C1 segment of cervical spinal cord (tissue), 14 donors: ENCODE data around the gene ABCA8.

Experiments
- DNase-seq, 14 donors: peaks; one replicate each; lab custom pipeline; 2025; lab: John Stamatoyannopoulos, UW

Gene ABCA8

DNA sequence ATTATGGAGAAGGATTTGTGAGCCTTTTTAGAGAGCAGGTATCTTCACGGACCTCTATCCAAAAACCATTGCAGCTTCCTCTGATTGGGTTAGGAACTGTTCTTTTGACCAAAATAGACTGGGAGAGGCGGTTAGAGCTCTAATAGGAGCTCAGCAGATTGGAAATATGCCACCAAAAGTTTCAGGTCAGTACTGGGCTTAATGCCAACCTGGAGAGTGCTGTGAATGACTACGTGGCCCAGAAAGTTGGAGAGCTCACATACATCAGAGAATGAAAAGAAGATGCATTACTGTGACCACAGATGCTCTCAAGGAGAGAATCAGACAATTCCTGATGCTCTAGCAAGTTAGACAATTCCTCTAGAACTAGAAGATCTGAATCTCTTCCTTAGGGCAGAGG lies 86.5 kb downstream of the ABCA8 start:
- DNase-seq: no peak

DNA sequence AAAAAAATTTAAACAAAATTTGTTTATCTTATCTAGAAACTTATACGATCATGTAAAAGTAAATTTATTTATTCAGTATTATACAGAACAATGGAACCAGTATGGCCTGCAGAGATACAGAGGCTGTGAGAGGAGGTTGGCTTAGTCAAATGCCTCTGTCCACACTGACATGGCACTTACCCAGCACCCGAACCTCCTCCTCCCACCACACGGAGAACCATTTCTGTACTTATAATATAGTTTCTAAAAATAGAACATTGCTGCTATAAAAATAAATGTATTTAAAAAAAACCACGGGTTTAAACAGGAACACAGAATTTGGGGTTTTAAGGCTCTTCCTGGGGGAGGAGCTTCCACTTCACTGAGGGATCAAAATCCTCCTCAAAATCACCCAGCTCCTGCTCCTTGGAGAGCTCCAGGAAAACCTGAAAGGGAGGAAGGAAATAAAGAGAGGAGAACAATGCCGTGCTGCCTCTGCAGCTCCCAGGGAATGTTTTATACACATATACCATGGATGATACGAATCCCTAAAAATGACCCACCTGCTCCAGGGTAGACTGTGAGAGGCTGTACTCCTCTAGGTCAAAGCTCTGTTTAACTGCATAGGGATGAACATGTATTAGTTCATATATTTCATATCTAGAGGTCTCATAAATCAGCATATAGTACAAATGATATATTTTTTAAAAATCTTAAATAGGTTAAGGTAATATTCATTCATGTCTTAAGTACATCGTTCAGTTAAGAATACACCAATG lies 87.3 kb downstream of the ABCA8 start:
- no peak for DNase-seq

DNA sequence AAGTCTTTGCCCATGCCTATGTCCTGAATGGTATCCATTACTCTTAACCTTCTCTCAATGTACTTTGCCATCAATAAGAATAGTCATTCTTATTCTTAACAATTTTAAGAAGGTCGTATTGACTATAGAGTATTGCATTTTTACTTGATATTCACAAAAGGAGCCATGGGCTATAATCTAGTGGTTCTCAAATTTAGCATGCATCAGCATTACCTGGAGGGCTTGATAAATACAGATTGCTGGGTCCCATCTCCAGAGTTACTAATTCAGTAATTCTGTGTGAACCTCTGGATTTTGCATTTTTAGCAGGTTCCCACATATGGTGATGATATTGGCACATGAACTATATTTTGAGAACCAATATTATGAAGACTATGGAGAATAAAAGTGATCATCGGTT lies 89.6 kb downstream of the ABCA8 start:
- no peak for DNase-seq

DNA sequence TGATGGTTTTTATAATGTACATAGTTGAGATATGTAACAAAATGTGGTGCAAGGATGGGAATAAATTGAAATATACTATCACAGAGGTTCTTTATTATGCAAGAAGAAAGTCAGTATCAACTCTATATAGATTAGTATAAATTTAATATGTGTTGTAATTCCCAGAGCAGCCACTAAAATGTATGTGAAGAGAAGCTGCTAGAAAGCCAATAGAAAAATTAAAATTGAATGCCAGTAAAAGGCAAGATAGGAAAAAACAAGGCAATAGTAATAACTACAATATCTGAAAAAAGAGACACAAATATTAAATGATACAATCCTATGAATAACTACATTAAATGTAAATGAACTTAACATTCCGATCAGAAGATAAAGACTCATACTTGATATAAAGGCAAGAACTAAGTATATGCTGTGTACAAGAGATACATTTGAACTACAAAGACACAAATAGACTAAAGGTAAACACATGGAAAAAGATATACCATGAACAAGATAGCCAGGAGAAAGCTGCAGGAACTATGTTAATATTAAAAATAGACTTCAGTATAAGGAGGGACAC lies 92.0 kb downstream of the ABCA8 start:
- no peak for DNase-seq

DNA sequence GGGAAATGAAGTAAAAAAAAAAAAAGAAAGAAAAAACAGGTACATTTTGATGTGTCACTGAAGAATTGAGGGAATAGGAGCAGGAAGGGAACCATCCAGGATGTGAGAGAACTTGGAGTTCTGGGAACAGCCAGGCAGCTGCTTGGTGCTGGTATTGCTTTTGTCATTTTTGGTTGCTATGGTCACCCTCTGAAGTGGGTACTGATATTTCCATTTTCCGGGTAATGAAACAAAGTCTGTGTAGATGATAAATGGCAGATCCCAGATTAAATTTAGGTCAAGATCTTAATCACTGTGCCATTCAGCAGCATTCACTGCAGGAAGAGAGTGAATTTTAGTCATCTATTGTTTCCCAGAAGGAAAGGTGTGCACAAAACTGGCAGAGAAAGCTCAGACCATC lies 93.6 kb downstream of the ABCA8 start:
- DNase-seq: no peak

DNA sequence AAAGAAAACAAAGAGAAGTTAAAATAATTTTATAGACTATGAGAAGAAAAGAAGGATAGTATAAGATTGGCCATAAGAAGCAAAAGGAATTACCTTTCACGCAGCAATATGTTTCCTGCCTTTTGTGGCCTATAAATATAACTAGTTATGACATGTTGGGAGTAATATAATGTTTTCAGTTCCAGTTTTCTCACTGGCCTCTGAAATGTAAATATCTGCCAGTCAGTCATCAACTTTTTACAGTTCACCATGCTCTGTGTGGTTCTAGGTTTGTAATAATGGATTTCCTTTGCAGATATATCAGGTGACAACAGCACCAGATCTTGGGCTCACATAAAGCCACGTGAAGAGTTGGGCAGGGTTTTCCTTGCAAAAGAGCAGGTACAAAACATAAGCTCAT lies 94.3 kb downstream of the ABCA8 start:
- DNase-seq: no peak

DNA sequence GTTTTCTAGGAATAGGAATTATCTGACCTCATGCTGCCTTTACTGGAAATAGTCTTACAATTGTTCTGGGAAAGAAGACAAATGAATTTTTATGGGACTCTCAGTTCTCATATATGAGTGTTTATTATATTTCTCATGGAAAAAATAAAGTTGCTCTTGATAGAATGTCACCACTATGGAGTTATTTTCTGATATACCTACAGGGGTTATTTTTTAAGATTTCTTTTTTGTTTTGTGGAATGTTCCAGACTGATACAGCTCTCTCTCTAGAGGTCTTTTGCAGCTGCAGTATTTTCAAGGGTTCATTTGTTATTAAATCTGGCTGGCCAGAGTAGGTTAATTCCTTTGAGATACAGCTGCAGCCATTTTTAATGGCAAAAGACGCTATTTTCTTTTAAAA lies 100.7 kb downstream of the ABCA8 start:
- DNase-seq: no peak

DNA sequence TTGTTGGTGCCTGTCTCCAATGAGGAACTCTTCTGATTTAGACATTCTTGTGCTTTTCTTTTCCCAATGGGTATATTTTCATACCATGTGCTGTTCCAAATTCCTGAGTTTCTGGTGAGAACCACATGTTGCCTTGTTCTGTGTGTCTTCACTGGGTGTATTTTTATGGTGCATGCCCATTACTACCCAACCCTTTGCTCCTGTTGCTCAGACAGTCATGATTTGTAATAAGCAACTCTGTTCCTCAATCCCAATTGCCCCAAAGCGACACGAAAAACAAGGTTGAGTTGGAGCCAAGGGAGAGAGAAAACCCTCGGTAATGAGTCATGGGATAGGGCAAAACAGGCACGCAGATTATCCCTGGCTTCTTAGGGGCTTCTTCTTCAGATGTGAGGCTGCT lies 101.8 kb downstream of the ABCA8 start:
- no peak for DNase-seq

DNA sequence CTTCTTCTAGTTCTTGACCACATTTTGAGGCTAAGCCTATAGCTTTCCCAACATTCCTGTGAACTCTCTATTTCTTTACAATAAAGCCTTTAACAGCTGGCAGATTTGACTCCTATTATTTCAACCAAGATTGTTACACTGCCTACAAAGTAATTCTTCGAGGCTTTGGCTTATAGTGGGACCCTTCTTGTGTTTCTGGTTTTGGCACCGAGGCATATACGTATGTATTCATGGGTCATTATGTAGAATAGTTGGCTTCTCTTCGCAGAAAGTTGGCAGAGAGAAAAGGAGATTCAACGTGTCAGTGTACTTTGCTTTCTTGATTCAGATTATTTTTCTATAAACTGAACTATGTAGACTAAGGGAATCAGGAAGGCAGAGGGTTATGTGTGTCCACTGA lies 102.2 kb downstream of the ABCA8 start:
- DNase-seq: no peak

DNA sequence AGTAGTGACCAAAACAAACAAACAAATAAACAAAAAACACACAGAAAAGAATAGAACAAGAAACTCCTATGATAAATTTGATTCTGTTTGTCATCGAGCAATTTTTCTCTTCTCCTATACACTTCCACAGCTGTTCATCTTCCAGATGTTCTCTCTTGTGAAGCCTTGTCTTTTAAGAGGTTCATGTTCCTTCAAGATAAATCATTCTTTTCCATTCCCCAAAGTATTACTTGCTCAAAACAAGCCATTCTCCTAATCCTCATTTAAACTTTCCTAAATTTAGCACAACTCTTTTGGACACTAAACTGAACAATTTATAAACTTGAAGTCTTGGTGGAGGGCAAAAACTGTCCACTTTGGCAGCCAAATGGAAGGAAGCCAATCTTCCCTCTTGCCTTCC lies 103.3 kb downstream of the ABCA8 start:
- no peak for DNase-seq

DNA sequence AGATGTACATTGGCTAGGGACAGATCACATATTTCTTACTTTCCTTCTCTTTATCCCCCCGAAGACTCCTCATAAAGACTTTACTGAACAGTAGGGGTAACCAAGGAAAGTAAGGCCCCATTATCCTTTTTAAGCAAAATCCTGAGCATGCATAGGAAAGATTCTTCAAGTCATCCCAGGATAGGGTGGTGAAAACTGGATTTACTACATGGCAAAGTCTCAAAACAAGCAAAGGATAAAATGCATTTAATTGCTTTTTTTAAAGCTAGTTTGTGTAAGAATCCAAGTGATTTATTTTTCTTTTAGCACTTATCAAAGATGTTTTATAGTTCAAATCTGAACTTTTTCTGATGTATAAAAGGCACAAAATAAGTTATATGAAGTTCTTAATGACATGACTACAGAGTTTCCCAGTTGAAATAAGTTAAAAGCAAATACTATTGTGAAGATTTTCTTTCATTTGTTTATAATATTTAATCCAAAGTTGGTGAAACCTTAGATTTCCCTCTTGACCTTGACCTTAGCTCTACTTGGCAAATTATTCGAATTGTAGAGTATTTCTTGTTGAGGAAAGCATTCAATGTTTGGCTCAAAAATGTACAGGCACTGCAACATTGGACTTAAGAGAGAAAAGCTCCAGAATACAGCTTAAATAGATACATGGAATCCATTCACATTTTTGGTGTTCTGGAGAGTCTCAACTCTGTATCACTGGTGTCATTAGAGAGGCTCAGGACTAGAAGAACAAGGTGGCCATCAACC lies 104.3 kb downstream of the ABCA8 start:
- no peak for DNase-seq

DNA sequence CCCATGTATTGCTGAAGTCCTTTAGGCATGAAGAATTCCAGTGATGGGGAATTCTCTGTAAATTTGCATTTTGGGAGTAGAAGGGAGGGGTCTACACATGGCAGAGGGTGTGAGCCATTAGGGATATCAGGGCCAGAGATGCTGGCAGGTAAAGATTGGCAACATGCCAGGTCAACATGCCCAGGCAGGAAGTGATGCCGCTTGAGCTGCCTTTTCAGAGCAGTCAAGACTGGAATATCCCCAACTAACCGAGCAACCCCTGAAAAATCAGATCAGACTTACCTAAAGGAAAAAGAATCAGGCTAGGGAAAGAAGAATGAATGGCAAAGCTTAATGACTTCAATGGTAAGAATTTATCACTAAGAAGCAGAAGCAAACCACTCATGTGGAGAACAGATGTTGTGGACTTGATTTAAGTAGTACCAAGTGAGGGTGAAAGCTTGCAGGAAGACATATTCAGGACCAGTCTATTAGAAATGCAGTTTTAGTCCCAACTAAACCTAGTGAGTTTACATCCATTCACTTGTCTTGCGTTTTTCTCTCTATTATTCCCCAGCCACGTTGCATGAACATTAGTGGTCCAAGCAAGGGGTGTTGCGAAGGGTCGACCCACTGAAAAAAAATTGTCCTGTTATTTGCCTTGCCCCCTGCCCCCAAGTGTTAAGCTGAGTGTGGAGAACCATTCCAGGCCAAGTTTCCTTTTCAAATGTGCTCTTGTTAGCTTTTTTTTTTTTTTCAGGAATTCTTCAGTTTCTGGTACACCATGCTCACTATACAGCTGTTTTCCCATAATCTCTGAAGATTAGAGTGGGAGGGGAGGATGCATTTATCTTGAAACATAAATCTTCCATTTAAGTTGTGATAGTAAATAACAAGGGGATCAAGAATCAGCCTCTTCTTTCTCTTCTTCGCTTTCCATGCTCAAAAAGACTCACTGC lies 105.2 kb downstream of the ABCA8 start:
- DNase-seq: no peak

DNA sequence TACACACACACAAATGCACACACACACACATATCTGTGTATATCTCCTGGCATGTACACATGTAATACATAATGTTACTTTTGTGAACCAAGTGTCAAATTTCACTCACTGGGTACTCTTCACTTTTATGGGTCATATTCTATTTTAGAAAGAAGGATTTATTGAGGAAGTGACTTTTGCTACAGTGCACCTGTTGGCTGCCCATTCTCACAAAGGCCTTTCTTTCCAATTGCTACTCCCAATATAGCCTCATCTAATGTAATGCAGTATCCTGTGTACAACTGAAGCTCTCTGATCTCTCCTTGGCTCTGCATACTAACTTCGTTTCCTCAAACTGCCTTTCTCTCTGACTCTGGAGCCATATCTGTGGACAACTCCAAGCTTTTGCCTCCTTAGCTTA lies 107.5 kb downstream of the ABCA8 start:
- no peak for DNase-seq

DNA sequence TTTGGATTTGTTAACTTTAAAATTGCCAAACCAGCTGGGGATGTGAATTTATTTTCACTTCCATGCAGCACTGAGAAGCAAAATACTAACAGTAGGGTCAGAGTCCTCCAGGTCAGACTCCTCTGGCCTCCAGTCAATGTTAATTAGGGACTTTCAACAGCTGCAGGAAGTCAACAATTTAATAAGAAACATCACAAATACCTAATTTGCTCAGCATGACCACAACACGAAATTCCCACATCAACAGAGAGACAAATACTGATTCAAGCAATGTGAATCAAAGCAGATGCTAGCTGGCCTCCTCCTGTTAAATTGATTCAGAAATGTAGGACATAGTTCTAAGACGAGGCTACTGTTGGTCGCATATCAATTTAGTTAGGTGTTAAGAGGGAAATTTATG lies 111.7 kb downstream of the ABCA8 start:
- DNase-seq: no peak

DNA sequence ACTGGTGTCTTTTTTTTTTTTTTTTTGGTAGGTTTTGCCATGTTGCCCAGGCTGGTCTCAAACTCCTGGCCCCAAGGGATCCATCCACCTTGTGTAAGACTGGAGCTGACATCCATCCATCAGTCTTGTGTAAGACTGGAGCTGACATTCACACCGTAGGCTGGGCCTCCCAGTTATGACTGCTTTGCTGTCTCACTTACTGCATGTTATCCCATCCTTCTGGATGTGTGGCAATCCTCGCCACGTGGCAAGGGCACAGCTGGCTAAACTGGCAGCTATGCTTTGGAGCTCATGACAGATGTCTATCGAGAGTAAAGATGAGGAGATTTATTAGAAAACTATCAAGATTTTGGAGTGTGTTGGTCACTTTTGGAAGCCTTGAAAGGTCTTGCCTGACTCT lies 115.1 kb downstream of the ABCA8 start:
- no peak for DNase-seq

DNA sequence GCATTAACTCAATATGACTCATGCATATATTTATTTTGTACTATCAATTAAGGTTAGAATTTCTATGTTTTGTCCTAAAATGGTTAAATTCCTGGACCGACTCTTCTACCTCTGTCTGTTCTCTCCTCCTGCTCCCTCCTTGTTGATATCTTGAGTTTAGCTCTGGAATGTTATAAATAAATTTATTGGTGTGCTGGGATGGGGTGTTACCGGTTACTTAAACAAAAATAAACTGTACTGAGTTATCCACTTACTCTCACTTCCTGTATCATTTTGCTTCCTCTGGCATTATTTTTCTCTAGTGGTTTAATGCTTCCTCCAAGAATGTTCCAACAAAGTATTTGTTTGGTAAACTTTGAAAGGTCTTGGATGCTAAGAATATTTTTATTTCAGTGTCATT lies 120.1 kb downstream of the ABCA8 start:
- DNase-seq: no peak

DNA sequence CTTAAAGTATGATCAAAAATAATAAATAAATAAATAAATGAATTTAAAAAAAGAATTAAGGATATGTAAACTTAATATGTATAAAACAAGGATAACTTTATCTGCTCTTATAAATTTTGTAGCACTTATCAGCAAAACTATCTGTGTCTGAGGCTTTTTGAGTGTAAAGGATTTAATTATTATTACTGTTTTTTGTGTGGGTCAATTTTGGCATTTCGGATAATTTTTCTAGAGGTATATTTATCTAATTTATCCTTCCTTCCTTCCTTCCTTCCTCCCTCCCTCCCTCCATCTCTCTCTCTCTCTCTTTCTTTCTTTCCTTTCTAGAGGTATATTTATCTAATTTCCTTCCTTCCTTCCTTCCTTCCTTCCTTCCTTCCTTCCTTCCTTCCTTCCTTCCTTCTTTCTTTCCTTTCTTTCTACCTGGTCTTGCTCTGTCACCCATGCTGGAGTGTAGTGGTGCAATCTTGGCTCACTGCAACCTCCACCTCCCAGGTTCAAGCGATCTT lies 120.8 kb downstream of the ABCA8 start:
- DNase-seq: no peak

DNA sequence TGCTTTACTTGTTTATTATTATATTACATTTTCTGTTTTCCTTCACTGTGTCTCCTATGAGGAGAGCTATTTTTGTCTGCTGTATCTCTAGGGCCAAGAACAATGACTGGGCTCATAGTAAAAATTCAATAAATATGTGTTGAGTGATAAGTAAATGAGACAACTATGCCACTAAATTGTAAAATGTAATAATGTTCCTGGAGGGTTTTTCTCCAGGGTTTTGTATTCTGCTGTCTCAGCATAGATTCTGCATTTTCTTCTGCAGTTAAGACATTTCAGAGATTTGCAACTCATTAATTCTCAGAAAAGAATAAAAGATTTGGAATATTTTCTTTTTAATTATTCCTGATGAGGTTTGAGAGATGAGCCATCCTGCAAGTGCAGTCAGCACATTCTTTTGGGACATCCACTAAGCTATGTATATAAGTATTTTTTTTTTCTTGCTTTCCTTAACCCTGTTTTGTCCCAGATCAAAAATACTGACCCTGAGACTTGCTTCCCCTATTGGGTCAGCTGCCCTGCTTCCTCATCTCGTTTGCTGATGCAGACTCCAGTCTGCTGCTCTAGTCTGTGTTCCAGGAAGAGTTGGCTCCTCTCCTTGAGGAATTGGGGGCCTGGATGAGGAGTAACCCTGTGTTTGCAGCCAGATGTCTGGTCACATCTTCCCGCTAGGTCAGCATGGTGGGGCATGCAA lies 122.9 kb downstream of the ABCA8 start:
- peak in 1 of 14 donors; percentile 22 for DNase-seq

DNA sequence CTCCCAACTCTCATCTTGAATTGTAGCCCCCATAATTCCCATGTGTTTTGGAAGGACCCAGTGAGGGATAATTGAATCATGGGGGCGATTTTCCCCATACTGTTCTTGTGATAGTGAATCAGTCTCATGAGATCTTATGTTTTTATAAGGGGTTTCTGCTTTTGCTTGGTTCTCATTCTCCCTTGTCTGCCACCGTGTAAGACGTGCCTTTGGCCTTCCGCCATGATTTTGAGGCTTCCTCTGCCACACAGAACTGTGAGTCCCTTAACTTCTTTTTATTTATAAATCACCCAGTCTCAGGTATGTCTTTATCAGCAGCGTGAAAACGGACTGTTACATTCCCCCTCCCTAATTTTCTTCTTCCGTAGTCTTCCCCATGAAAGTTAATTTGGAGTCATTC lies 124.0 kb downstream of the ABCA8 start:
- DNase-seq: no peak

DNA sequence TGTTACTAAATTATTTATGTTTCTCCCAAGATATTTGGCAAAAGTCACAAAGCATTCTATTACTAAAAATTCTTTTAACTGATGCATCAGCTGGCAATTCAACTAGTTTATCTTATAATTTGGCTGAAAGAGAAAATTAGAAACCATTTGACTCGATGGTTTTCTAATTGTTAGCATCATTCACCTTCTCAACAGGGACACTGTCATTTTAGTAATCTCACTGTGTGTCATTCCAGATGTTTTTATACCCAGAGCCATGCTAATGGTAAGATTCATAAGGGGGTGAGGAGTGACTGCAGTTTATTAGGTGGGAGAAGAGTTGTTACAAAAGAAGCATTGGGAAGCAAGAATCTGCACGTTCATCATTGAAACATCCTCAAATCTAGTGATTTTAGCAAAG lies 124.9 kb downstream of the ABCA8 start:
- no peak for DNase-seq

DNA sequence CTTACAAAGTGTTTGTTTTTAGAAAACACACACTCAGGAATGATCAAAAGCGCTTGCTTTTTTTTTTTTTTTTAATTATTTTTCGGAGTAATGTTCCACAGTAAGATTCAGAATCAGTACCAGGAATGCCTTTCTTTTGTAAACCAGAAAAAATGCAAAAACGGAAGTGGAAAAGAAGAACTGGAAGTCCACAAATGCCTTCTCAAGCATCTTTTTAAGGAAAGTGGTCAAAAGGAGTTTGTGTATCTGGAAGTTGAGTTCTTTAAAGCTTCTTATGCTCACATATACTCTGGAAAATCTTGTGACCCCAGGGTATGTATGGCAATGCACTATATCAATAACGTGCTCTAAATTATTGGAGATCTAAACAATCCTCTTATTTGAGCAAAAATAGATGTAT lies 126.0 kb downstream of the ABCA8 start:
- no peak for DNase-seq
